A673 (cell line): ENCODE results near the gene H6PD.

Experiments used
- CTCF ChIP-seq: fragments of 300-800, 200-600 bp; sonication (generic); conservative IDR thresholded peaks from 2 replicates; pipeline ENCODE4 v1.5.1; 2017; ENCODE audit warnings: low read depth, mild to moderate bottlenecking, antibody characterized with exemption, low read length, moderate library complexity, mixed read lengths
- EZH2 ChIP-seq: fragments of 200-600 bp; sonication (generic); IDR thresholded peaks from 2 replicates; pipeline ENCODE4 v1.6.1; 2017; ENCODE audit warnings: borderline replicate concordance, low read depth, mild to moderate bottlenecking, mixed read lengths, antibody characterized with exemption, low read length; ENCODE audit not compliant: poor library complexity, severe bottlenecking

- TF ChIP-seq CTCF (no peak), EZH2 (no peak)
Measured at GRCh38 chr1:9245230-9245619, 10.7 kb downstream of the H6PD start.
